ENCODE measurements around the gene HEATR5B.
"Not testable (repeated sequence)": the region's sequence is repeated elsewhere in the genome, so short reads cannot be mapped to it uniquely, and the experiment has no call there.

The HEATR5B gene

DNA sequence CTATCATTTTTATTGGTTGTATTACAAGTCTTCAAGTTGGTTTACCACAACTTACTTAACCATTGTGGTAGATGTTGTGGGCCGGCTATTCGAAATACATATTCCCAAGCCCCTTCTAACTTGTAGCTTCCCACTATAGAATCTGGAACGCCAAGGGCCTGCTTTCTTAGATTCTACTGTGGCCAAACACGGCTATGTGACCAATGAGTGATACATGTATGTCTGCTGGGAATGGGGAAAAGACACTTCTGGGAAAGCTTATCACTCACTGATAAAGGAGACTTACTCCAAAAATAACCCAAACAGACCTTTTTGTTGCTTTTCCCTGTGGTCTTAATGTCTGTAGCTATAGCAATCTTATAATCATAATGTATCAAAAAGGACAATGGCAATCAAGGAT is 142.3 kb downstream of the HEATR5B start:
- DNase-seq (ENCODE audit: low read depth in 3 of 3), result no peak

- not testable (repeated sequence) for DNase-seq (ENCODE audit: low read depth in 3 of 3)
Measured at GRCh38 chr2:36936526-36936925, 147.6 kb downstream of the HEATR5B start.

DNA sequence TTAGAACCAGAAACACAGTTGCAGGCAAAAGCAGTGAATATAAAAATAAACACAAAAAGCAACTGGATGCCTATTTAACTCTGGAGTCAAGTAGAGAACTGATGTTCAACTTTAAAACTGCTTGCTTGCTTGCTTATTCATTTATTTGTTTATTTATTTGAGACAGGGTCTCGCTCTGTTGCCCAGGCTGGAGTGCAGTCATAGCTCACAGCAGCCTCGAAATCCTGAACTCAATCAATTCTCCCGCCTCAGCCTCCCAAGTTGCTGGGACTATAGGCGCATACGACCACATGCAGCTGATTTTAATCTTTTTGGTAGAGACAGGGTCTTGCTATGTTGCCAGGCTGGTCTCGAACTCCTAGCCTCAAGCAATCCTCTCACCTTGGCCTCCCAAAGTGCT is 152.5 kb downstream of the HEATR5B start:
- not testable (repeated sequence) for DNase-seq (ENCODE audit: low read depth in 3 of 3)
